HG03565 (cell line): ENCODE data around the gene NDUFA3.
A peak's percentile ranks its signal among the peaks of the same experiment; 100 is the strongest.

Experiments
- ATAC-seq: cut with Tn5 transposase; IDR thresholded peaks from one replicate; pipeline ENCODE4 v1.9.1; 2021; ENCODE audit warnings: mild to moderate bottlenecking, moderate library complexity; ENCODE audit not compliant: unreplicated experiment

The NDUFA3 gene

GRCh38 chr19:54107876-54108490, 5.3 kb downstream of the NDUFA3 start:
- no peak for ATAC-seq

GRCh38 chr19:54108496-54108895, 5.8 kb downstream of the NDUFA3 start:
- no peak for ATAC-seq

DNA sequence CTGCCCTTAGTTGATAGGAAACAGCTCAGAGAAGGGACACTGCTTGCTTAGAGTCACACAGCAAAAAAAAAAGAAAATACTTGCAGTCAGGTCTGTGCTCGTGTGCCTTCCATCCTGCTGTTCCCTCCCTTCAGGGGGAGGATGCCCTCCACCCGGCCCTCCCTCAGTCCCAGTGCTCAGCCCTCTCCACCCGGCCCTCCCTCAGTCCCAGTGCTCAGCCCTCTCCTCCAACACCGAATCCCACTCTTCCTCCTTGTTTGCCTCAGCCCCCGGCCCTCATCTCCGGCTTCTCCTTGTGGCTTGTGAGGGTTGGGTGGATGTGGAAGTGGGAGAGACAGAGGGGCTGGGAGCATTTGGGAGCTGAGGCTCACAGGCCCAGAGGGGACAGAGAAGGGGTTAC, 7.0 kb downstream of the NDUFA3 start:
- no peak for ATAC-seq

DNA sequence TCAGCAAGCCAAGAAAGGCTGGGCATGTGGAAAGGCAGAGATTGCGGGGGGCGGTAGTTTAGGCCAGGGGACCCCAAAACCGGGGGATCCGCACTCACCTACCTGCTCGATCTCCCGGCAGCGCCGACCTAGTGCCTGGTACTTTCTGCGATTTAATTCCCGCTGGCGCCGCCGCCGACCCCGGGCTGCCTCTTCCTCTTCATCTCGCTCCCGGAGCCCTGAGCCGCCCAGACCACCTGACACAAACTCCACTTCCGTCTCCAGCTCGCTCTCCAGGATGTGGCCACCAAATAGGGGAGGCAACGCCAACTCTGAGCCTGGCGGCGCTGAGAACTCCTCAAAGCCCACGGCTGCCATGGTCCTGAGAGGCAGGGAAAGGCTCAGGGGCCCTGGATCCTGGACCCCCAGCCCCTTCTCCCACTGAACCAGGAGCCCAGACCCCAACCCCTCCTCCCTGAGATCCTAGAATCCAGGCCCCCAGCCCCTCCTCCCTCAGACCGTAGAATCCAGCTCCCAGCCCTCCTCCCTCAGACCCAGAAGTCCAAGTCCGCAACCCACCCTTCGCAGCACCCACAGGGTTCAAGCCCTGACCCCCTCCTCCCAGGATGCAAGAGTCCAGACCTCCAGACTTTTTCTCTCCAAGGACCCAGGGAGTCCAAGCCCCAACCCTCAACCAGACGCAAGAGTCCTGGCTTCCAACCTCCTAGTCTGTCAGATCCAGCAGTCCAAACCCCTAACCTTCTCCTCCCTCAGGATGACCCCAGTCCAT, 11.9 kb downstream of the NDUFA3 start:
- ATAC-seq, result no peak

GRCh38 chr19:54115109-54116063, 12.7 kb downstream of the NDUFA3 start, which contains the start of the genes PRPF31 and TFPT:
Gene PRPF31 (plus strand): TSS chr19:54115754. CDS start chr19:54118279, 2,525 bp downstream.
Gene TFPT (minus strand): TSS chr19:54115657. CDS start chr19:54115269, 388 bp downstream.
- ATAC-seq, result peak; percentile 76

- no peak for ATAC-seq
Measured at GRCh38 chr19:54121259-54121658, 18.6 kb downstream of the NDUFA3 start.

GRCh38 chr19:54123682-54124081, 21.0 kb downstream of the NDUFA3 start:
- ATAC-seq, result no peak

DNA sequence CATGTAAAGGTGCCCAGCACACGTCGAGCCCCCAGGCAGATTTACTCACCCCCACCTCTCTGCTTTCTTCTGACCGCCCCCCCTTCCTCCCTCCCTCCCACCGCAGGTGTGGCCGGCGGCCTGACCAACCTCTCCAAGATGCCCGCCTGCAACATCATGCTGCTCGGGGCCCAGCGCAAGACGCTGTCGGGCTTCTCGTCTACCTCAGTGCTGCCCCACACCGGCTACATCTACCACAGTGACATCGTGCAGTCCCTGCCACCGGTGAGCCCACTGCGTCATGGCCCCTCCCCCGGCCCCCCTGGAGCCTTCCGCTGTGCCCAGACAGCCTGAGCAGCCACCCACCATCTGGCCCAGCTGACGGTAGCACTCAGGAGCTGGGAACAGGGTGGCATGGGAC, 21.7 kb downstream of the NDUFA3 start:
- ATAC-seq, result no peak

DNA sequence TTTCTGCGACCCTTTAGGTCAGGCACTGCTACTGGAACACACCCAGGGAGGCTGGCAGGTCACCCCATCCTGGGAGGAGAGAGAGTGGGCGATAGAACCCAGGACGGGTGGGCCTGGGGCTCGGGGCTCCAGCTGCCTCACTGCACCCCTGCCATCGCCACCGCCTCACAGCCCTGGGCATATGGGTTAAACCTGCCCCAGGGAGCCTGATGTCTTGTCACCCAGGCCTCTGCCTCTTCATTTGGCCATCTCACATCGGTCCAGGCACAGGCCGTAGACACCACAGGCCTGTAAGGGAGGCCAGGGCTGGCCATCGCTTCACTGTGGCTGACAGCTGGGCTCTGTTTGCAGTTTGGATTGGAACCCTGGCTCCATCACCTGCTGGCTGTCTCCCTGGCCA, 23.1 kb downstream of the NDUFA3 start:
- no peak for ATAC-seq

DNA sequence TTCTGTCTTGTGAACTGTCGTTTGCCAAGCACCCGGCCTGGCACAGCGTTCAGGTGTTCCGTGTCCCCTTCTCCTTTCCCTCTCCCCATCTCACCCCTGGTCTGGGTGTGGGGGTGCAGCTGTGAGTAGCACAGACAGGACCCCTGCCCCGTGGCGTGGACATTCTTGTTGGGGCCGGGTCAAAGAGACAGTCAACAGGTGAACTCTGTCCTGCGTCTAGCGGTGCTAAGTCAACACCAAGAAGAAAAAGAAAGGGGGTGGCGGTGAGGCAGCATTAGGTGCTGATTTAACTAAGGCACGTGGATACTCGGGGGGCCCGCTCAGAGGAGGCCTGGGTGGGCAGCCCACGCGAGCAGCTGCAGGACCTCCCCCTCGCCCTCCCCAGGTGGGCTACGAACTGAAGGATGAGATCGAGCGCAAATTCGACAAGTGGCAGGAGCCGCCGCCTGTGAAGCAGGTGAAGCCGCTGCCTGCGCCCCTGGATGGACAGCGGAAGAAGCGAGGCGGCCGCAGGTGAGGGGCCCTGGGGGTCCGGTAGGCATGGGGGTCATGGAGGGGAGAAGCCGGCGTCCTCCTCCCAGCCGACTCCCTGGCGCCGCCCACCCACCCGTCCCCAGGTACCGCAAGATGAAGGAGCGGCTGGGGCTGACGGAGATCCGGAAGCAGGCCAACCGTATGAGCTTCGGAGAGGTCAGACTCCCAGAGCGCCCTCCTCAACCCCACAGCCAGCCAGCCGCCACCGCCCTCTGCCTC, 25.2 kb downstream of the NDUFA3 start:
- no peak for ATAC-seq

- ATAC-seq, result no peak
Measured at GRCh38 chr19:54128441-54128725, 25.7 kb downstream of the NDUFA3 start.

DNA sequence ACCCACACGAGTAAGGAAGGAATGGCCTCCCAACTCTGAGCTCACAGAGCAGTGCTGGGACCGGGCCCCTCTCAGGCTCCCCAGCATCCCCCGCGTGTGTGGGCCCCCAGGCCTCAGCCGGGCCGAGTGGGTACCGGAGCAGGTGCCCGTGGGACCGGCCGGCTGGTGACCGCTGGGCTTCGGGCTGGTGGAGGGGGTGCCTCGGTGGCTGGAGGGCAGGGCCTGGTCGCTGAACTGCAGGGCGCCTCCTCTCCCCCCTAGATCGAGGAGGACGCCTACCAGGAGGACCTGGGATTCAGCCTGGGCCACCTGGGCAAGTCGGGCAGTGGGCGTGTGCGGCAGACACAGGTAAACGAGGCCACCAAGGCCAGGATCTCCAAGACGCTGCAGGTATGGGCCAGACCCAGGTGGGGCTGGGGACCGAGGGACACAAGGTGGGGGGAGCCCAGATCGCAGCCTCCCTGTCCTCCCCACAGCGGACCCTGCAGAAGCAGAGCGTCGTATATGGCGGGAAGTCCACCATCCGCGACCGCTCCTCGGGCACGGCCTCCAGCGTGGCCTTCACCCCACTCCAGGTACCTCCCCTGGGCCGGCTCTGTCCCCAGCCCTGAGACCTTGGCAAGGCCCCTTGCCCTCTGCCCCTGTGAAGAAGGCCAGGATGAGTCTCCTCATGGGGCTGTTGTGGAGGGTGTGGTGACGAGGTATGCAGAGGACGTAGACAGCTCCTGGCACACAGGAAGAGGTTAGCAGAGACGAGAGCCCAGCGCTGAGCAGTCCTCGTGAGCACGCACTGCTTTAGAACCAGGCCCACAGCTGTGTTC, 26.4 kb downstream of the NDUFA3 start:
- ATAC-seq, result no peak

- no peak for ATAC-seq
Measured at GRCh38 chr19:54129617-54129996, 27.0 kb downstream of the NDUFA3 start.

DNA sequence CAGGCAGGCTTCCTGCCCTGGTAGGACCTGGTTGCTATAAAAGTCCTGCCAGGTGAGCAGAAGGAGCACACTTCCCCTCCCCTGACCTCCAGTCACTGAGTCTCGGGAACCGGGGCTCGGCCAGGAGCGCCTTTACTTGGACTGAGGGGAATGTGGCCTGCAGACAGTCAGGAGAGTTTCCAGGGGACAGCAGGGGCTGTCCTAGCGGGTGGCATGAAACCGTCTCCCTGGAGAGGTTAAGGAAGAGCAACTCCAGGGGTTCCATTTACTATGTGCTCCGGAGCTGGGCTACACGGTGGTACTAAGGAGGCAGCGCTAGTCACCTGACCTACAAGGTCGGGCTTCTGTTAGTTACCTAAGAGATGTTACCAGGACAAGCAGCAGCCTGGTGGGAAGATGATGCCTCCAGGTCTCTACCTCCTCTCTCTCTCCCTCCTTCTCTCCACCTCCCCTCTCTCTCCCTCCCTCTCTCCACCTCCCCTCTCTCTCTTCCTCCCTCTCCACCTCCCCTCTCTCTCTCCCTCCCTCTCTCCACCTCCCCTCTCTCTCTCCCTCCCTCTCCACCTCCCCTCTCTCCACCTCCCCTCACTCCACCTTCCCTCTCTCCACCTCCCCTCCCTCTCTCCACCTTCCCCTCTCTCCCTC, 30.8 kb downstream of the NDUFA3 start:
- ATAC-seq, result no peak

DNA sequence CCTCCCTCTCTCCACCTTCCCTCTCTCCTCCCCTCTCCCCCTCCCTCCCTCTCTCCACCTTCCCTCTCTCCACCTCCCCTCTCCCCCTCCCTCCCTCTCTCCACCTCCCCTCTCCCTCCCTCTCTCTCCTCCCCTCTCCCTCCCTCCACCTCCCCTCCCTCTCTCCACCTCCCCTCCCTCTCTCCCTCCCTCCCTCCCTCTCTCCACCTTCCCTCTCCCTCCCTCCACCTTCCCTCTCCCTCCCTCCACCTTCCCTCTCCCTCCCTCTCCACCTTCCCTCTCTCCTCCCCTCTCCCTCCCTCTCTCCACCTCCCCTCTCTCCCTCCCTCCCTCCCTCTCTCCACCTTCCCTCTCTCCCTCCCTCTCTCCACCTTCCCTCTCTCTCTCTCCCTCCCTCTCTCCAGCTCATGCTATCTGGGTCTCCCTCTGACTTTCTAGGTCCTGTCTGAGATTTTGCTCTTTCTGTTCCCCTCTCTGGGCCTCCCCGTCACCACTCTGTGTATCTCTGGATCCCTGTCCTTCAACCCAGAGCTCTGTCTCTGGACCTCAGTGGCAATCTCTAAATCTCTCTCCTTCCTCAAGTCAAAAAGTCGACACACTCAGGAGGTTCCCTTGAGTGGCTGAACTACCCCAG, 31.4 kb downstream of the NDUFA3 start:
- ATAC-seq, result no peak

GRCh38 chr19:54136086-54136863, 33.6 kb downstream of the NDUFA3 start:
- ATAC-seq, result no peak

- peak; percentile 73 for ATAC-seq
Measured at GRCh38 chr19:54136864-54137698, 34.4 kb downstream of the NDUFA3 start.
